Stimulated activated CD4-positive, alpha-beta T cell treated with anti-CD3 and anti-CD28 coated beads, Interleukin-15, amount 100 ng/mL, for 24 hours (primary cell): Measurements from ENCODE around the gene KRTAP29-1.
A peak's percentile ranks its signal among the peaks of the same experiment; 100 is the strongest.

Source experiments
- DNase-seq: peaks from one replicate; pipeline ENCODE4 v3.0.0-alpha.2; 2020

The KRTAP29-1 gene

DNA sequence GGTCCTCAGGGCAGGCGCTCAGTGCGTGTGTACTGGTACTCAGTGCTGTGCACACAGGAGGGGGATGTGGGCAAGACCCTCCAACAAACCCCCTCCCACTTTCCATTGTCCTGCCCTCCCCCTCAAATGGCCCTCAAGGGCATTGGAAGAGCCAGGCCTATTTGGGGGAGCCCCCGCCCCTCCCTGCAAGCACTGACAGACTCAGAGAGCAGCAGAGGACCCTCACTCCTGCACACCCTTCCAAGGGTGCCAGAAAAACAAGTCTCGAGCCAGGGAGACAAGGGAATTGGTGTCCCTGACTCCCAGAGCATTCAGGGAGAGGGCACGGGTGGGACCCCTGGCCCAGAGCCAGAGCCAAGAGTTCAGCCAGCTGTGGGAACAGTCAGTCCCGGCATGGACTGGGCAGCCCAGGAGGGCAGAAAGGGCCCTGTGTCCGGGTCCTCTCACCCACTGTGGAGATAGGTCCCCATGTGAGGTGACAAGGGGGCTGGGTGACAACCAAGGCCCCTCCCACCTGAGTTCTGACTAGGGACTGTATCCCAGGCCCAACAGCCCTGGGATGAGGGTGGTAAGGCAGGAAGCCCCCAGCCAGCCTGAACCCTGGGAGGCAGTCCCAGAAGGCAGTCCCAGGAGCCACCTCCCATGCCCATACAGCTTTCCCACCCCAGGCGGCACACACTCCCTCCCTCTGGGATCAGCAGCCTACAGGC, 24.9 kb upstream of the KRTAP29-1 start:
- DNase-seq = no peak

GRCh38 chr17:41326173-41327145, 23.8 kb upstream of the KRTAP29-1 start:
- no peak for DNase-seq

- no peak for DNase-seq
These were observed 23.0 kb upstream of the KRTAP29-1 start for GRCh38 chr17:41325611-41326010.

GRCh38 chr17:41325126-41325525, 22.5 kb upstream of the KRTAP29-1 start:
- DNase-seq = no peak

DNA sequence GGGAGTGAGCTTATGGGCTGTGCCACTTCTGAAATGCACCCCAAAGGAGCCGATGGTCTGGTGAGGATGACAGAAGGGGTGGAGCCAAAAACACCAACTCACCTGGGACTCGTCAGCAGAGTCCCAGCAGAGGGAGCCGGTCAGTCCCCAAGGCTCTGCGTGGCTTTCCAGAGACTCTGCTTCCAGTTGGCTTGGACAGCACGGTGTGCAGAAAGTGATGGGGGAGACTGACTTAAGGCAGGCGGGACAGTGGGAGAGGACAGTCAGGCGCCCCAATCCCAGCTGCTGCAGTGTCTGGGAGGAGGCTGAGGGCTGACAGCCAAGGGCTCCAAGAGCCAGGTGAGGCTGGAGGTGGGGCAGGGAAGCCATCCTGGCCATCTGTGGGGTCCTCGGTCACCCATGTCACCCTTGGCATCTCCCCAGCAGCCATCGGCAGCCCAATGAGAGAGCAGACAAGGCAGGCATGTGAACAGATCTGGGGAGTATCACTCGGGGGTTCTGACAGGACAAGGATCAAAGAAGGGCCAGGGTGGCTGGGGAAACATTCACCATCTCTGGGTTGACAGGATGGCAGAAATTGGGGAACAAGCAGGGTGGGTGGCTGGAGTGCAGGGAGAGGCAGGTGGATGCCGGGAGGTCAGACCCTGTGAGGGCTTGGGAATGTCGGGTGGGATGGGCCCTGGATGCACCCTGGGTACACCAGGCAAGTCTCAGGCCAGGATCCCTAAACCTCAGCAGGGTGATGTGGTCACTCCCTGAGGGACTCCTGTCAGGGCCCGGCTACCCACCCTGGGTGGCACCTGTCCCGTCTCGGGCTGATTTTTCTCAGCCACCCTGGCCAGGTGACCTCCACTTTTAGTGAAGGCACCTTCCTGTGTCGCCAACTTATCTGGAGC, 21.8 kb upstream of the KRTAP29-1 start:
- DNase-seq = peak; percentile 32

DNA sequence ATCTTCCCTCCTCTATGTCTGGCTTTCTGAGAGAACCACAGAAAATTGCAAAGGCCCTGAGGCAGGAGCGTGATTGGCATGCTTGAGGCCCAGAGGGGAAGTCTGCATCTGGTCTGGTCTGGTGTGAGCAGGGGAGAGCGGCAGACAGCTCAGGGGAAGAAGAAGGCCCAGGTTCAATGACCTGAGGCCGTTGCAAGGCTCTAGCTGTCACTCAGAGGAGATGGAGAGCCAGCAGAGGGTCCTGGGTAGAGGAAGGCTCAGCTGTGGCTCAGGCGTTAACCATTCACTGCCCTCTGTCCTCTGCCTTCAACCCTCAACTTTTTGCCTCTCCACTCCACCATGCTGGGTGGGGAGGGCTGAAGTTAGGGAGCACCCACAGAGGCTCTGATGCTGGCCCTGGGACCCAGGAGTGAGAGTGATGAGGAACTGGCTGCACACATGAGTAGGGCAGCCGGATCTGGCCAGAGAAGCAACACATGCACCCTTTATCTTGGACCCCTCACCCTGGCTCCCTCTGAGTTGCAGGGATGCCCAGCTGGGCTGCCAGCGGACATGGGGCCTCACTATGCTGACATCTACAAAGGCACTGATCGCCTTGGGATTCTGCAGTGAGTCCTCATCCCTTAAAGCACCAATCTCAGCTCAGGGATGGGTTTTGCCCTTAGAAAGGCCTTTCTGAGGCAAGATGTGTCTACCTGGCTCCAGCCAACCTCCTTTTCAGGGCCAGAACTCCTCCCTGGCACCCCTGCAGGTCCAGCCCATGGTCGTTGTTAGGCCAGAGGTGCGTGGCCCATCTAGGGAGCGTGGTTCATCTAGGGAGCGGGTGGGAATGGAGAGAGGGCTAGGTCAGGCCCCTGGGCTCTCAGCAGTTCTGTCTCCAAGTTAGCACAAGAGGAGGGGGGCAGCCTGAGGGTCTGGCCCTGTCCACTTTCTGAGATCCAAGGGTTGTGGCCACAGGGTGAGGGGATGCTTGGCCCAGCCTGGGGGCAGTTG, 20.5 kb upstream of the KRTAP29-1 start:
- no peak for DNase-seq

DNA sequence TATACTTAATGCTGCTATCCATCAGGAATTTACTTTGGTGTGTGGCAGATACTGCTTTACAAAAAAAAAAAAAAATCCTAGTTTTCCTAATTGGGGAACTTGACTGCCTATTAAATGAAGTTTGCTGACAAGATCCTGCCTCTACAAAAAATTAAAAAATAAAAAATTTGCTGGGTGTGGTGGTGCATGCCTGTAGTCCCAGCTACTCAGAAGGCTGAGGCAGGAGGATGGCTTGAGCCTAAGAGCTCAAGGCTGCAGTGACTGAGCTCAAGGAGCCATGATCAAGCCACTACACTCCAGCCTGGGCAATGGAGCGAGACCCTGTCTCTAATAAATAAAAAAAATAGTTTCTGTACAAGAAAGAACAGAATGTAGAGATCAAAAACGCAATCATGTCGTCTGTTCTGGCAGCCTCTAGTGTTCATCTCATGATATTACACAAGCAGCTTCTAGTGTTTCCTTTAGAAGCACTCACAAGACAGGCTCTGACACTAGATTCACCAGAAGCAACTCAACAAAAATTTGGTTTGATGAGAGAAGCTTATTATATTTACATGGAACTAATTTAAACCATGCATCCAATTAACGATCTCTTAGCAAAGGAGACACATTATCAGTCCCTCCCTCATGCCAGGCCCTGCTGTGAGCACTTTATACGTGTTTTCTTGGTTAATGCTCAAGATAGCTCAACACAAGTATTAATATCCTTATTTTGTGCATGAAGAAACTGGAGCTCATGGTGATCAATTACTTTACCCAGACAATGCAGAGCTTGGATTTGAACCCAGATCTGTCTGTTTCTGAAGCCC, 19.6 kb upstream of the KRTAP29-1 start:
- no peak for DNase-seq

- DNase-seq = no peak
These were observed 15.6 kb upstream of the KRTAP29-1 start for GRCh38 chr17:41318231-41318630.

GRCh38 chr17:41315814-41316445, 13.3 kb upstream of the KRTAP29-1 start:
- no peak for DNase-seq

DNA sequence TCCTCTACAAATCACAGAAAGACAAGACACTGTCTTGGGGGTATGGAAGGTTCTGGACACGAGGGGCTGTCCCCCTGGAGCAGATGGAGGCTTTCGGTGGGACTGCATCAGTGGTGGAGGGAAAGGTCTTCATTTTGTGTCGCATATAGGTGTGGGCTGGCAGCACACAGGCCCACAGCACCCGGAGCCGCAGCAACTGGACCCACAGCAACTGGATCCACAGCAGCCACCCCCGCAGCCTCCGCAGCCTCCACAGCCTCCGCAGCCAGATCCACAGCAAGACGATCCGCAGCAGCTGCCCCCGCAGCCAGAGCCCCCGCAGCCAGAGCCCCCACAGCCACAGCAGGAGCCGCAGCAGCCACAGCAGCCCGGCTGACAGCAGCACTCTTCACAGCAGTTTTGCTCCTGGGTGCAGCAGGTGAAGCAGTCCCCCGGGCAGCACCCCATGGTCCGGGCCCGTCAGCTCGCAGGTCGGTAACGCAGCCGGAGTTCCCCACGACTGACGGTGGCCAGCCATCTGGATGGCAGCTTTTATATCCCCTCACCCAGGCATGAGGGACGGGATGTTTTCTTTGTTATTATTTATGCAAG, 12.6 kb upstream of the KRTAP29-1 start, which contains the start of gene KRTAP17-1:
Gene KRTAP17-1 (minus strand): TSS at position 507 of the 591 bp plus-strand sequence. CDS start 60 bp downstream, at position 447.
- no peak for DNase-seq

DNA sequence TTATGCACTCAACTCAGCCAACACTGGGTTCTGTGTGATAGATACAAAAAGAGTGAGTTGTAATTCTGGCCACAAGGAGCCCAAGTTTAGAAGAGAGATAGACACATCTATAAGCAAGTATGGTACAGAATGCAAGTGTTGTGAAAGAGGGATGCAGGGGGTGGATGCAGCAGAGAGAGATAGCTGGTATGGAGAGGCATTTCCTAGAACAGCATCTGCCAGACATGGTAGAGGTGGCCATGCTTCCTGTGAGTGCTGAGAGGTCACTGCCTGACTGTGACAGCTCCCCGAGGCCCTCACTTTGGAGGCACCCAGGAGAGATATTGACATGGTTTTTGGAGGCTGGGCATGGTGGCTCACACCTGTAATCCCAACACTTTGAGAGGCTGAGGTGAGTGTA, 8.5 kb upstream of the KRTAP29-1 start:
- no peak for DNase-seq

- peak; percentile 45 for DNase-seq
These were observed 6.3 kb upstream of the KRTAP29-1 start, which contains the start of gene KRTAP16-1 for GRCh38 chr17:41308918-41309359. TSS of gene KRTAP16-1 (minus strand) at chr17:41309309. CDS start at chr17:41309253, 56 bp downstream.

- DNase-seq = peak; percentile 58
These were observed 5.7 kb upstream of the KRTAP29-1 start for GRCh38 chr17:41308251-41308917.

GRCh38 chr17:41307647-41308046, 5.0 kb upstream of the KRTAP29-1 start:
- DNase-seq = no peak

DNA sequence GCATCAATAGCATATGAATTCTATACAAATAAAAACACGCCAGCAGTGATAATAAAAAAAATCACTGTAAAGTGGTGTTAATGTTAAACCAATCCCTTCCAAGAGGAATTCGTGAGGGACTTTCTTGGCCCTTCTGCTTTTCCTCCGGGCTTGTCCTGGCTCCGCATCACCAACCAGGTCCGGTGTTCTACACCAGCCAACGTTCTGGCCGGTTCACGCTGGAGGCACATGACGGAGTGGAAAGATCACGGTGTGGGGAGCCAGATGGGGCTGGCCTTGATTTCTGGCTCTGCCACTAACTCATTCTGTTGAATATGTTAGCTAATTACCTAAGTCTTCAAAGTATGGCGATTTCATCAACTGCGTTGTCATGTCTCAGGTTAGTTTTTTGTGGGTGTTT, 1.4 kb upstream of the KRTAP29-1 start:
- DNase-seq = no peak

DNA sequence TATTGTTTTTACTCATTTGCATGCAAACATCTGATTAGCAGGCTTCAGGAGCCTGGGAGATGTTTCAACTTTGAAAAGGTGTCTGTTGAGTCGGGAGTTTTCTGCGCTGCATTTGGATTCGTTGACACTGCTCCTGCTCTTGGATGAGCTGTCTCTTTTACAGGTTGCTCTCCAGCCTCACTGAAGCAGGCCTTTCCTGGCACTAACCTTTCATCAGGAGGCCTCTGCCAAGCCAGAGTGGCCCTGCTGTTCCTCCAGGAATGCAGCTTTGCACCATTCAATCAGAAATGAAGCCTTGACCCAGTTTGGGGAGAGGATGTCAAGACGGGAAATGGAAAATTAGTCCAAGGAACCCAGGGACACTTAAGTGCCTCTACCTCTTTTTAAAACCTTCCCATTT, 330 bp upstream of the KRTAP29-1 start:
- no peak for DNase-seq

DNA sequence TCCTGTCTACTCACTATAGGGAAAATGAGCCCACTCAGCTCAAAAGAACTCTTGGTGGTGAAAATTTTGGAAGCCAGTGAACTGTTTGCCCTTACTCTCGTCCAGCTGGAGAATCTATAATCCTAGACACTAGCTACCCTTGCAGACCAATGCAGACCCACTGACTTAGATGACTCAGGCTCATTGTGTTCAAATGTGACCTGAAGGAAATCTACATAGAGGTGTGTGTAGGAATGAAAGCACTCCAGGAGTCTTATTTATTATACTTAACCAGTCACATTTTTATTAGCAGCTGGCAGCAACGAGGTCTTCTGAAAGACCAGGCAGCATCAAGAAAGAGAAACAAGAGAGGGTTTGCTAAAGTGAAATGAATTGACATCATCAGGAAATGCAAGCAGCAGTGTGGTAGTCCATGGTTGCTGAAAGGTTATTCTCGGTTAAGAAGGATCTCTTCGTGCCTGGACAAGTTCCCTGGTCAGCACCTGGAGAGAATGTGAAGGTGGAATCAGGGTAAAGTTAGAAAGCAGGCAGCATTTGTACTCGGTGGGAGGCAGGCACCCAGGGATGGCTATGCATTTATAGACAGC, 1.4 kb downstream of the KRTAP29-1 start:
- DNase-seq = no peak

GRCh38 chr17:41298458-41299135, 4.1 kb downstream of the KRTAP29-1 start:
- no peak for DNase-seq
